GM13977 (cell line): ENCODE measurements around the gene CORO1A.

ENCODE experiments used
- DNase-seq: peaks from one replicate; pipeline ENCODE4 v3.0.0; 2012; ENCODE audit warnings: low spot score
- in situ Hi-C: fragments of 300-500 bp; cut with MboI; formaldehyde crosslinking; loops from one replicate; pipeline ENCODE4 v1.12.0; 2022; ENCODE audit warnings: low sequenced_read_pairs, low pct_unique_long_range_greater_than_20kb, mixed read lengths, inconsistent platforms; ENCODE audit not compliant: unreplicated experiment
- TF ChIP-seq, protein P1 (sequence below): IDR thresholded peaks from 2 replicates; pipeline ENCODE4 v1.5.1; 2012; ENCODE audit warnings: mild to moderate bottlenecking, control low read depth; ENCODE audit not compliant: insufficient read depth; ENCODE audit errors: extremely low read depth, missing control alignments

CORO1A gene

DNA sequence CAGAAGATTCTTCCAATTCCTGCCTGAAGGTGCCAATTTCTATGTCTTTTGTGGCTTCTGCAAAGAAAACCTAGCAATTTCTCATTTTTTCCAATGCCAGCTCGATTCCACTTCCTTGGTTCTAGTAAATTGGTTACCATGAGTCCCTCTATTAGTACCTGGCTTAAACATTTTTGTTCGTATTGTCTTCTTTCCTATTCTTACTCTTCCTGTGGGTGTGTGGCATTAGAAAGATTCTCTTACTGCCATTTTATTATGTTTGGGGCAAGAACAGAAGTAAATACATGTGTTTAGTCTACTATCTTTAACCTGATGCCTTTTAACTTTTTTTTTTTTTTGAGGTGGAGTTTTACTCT, 40.1 kb upstream of the CORO1A start:
- TF ChIP-seq, protein P1, sequence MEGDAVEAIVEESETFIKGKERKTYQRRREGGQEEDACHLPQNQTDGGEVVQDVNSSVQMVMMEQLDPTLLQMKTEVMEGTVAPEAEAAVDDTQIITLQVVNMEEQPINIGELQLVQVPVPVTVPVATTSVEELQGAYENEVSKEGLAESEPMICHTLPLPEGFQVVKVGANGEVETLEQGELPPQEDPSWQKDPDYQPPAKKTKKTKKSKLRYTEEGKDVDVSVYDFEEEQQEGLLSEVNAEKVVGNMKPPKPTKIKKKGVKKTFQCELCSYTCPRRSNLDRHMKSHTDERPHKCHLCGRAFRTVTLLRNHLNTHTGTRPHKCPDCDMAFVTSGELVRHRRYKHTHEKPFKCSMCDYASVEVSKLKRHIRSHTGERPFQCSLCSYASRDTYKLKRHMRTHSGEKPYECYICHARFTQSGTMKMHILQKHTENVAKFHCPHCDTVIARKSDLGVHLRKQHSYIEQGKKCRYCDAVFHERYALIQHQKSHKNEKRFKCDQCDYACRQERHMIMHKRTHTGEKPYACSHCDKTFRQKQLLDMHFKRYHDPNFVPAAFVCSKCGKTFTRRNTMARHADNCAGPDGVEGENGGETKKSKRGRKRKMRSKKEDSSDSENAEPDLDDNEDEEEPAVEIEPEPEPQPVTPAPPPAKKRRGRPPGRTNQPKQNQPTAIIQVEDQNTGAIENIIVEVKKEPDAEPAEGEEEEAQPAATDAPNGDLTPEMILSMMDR, result no peak
- no peak for DNase-seq
- in situ Hi-C loops, result no loop called here

- in situ Hi-C loops, result no loop called here
- TF ChIP-seq, protein P1, result no peak
Observed at GRCh38 chr16:30144017-30144416, 39.4 kb upstream of the CORO1A start.

GRCh38 chr16:30144917-30145316, 38.5 kb upstream of the CORO1A start:
- TF ChIP-seq, protein P1, result no peak
- no peak for DNase-seq
- in situ Hi-C loops, result no loop called here

More at GRCh38 chr16:30144017-30144416, 39.4 kb upstream of the CORO1A start:
- DNase-seq, result no peak

DNA sequence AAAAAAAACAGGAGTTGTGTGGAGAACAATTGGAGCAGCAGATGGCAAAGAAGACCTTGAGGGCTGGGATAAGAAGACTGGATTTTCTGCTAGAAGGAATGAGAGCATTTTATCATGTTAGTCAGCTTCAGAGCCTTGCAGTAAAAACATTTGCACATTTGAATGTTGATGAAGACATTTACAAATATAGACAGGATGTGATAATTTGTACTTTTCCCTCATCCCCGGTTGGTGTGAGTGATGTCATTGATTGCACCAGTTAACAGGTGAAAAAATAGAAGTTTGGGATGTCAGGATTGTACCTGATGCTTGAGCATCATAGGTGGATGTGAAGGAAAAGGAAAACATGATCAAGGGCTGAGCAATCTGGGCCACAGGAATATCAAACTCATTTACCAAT, 37.7 kb upstream of the CORO1A start:
- no peak for DNase-seq
- TF ChIP-seq, protein P1, result no peak
- in situ Hi-C loops, result no loop called here

DNA sequence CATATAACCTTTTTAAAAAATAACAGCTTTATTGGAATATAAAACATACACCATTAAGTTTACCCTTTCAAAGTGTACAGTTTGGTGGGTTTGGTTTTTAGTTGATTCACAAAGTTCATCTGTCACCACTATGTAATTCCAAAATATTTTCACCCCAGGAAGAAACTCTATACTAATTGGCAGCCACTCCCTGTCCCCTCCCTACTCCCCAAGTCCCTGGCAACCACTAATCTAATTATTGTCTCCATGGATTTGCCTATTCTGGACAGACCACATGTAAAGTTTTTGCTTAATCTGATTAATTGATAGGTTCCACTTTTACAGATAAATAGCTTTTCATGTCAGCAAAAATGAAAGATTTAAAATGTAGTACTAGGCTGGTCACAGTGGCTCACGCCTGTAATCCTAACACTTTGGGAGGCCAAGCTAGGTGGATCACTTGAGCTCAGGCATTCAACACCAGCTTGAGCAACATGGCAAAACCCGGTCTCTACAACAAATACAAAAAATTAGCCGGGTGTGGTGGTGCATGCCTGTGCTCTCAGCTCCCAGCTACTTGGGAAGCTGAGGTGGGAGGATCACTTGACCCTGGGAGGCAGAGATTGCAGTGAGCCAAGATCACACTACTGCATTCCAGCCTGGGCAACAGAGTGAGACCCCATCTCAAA, 35.4 kb upstream of the CORO1A start:
- TF ChIP-seq, protein P1, result no peak
- in situ Hi-C loops, result no loop called here
- DNase-seq, result no peak

- TF ChIP-seq, protein P1, result no peak
- in situ Hi-C loops, result no loop called here
- DNase-seq, result no peak
Observed at GRCh38 chr16:30149250-30149930, 34.0 kb upstream of the CORO1A start.
